ENCODE data around the gene CUTA. TPM values are rescaled to one million over a fixed set of nuclear protein-coding genes. Genes with fewer than 3 reads are reported as not detected.

Gene CUTA
- total RNA-seq, 2 experiments from 2014 or later: 176 to 185 TPM

DNA sequence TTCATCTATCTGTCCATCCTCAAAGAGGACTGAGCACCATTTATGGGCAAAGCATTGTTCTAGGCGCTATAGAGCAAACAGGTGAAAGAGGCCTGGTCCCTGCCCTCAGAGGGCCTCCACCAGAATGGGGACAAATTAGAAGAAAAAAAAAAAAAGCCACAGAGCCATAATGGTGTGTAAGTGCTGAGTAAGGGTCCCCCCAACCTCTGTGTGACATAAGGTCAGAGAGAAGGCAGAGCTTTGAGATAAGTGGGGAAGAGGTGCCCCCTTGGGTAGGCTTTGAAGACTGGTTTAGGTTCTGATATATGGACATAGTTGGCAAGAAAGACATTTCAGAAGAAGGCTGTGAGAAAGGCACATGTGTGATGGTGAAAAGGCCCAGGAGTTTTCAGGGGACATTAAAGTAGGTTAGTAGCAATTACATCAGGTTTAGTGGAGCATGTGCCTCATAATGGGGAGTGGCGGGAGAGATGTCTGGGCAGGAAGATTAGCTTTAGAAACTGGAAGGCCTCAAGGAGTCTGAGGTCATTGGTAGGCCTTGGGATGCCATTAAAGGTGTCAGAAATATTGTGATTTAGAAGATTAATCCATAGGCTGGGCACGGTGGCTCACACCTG lies 21.2 kb upstream of the CUTA start:
- no peak for DNase-seq
- CTCF ChIA-PET: no interaction called here

DNA sequence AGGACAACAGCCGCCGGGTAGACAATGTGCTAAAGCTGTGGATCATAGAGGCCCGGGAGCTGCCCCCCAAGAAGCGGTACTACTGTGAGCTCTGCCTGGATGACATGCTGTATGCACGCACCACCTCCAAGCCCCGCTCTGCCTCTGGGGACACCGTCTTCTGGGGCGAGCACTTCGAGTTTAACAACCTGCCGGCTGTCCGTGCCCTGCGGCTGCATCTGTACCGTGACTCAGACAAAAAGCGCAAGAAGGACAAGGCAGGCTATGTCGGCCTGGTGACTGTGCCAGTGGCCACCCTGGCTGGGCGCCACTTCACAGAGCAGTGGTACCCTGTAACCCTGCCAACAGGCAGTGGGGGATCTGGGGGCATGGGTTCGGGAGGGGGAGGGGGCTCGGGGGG lies 19.8 kb upstream of the CUTA start:
- no peak overlapping the region for H3K27ac Mint-ChIP-seq
- H3K36me3 Mint-ChIP-seq (ENCODE audit: low read depth): peaks cover 85% of the 10 kb centered on the region
- POLR2A ChIA-PET: no interaction called here

More for the DNA sequence above, 21.2 kb upstream of the CUTA start:
- POLR2A ChIA-PET: interaction anchor here (0.9 kb wide), 1 partner anchor 8 kb away, joined by 3 read pairs; no protein-coding TSS in a partner anchor
- Mint-ChIP-seq H3K4me3 (no peak overlapping the region), H3K27ac (no peak overlapping the region), H3K27me3 (no peaks in the 10 kb centered on the region), H3K4me1 (ENCODE audit: low read depth) (peaks cover 2% of the 10 kb centered on the region), H3K9me3 (no peaks in the 10 kb centered on the region), H3K36me3 (ENCODE audit: low read depth) (peaks cover 80% of the 10 kb centered on the region)
- Histone ChIP-seq H3K4me3 (ENCODE audit: low read length) (no peak overlapping the region), H3K27me3 (ENCODE audit: control insufficient read depth in 1 of 2, insufficient read depth in 2 of 2, low read length in 2 of 2) (no peaks in the 10 kb centered on the region), H3K9me3 (ENCODE audit: control insufficient read depth in 1 of 2, insufficient read depth in 1 of 2, low read length in 2 of 2) (no peaks in the 10 kb centered on the region), H3K36me3 (ENCODE audit: insufficient read depth, low read length) (peaks cover 74% of the 10 kb centered on the region), H3K4me1 (ENCODE audit: insufficient read depth, low read length) (no peaks in the 10 kb centered on the region), H3K27ac (ENCODE audit: low read depth in 1 of 2, low read length in 2 of 2) (no peak overlapping the region)
- intact Hi-C loops (cut with DNase I, micrococcal nuclease): loop anchor here in 1 of 2 experiments (10.0 kb wide), 2 partner anchors 346 to 796 kb away; partner anchors contain the start of genes HMGA1 and LEMD2
- TF ChIP-seq, protein P1, sequence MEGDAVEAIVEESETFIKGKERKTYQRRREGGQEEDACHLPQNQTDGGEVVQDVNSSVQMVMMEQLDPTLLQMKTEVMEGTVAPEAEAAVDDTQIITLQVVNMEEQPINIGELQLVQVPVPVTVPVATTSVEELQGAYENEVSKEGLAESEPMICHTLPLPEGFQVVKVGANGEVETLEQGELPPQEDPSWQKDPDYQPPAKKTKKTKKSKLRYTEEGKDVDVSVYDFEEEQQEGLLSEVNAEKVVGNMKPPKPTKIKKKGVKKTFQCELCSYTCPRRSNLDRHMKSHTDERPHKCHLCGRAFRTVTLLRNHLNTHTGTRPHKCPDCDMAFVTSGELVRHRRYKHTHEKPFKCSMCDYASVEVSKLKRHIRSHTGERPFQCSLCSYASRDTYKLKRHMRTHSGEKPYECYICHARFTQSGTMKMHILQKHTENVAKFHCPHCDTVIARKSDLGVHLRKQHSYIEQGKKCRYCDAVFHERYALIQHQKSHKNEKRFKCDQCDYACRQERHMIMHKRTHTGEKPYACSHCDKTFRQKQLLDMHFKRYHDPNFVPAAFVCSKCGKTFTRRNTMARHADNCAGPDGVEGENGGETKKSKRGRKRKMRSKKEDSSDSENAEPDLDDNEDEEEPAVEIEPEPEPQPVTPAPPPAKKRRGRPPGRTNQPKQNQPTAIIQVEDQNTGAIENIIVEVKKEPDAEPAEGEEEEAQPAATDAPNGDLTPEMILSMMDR (IDR thresholded peaks at IDR 0.05): no peak
- no peak for ATAC-seq (ENCODE audit: poor library complexity)

GRCh38 chr6:33434961-33435360 lies 17.1 kb upstream of the CUTA start:
- peaks cover 35% of the 10 kb centered on the region for H3K4me1 Mint-ChIP-seq (ENCODE audit: low read depth)
- Histone ChIP-seq H3K9me3 (ENCODE audit: control insufficient read depth in 1 of 2, insufficient read depth in 1 of 2, low read length in 2 of 2) (no peaks in the 10 kb centered on the region), H3K36me3 (ENCODE audit: insufficient read depth, low read length) (peaks cover 50% of the 10 kb centered on the region), H3K4me1 (ENCODE audit: insufficient read depth, low read length) (peaks cover 31% of the 10 kb centered on the region), H3K27ac (ENCODE audit: low read depth in 1 of 2, low read length in 2 of 2) (no peak overlapping the region), H3K27me3 (ENCODE audit: control insufficient read depth in 1 of 2, insufficient read depth in 2 of 2, low read length in 2 of 2) (no peaks in the 10 kb centered on the region), H3K4me3 (ENCODE audit: low read length) (no peak overlapping the region)
- H3K4me3 Mint-ChIP-seq: no peak overlapping the region
- TF ChIP-seq, protein P1 (IDR thresholded peaks at IDR 0.05): no peak
- ChIA-PET POLR2A (interaction anchor here (1.2 kb wide), 1 partner anchor 44 kb away, joined by 3 read pairs; no protein-coding TSS in a partner anchor), CTCF (no interaction called here)
- no peaks in the 10 kb centered on the region for H3K27me3 Mint-ChIP-seq
- peak overlapping the region; percentile 24 for H3K27ac Mint-ChIP-seq
- no peak for ATAC-seq (ENCODE audit: poor library complexity)
- intact Hi-C loops (cut with DNase I, micrococcal nuclease): loop anchor here in 1 of 2 experiments (5.0 to 10.0 kb wide), 3 partner anchors 142 to 800 kb away; partner anchors contain the start of genes HMGA1 and LEMD2
- no peak for DNase-seq
- H3K9me3 Mint-ChIP-seq: no peaks in the 10 kb centered on the region
- peaks cover 64% of the 10 kb centered on the region for H3K36me3 Mint-ChIP-seq (ENCODE audit: low read depth)

More for the DNA sequence above, 19.8 kb upstream of the CUTA start:
- no peak for ATAC-seq (ENCODE audit: poor library complexity)
- Mint-ChIP-seq H3K27me3 (no peaks in the 10 kb centered on the region), H3K9me3 (no peaks in the 10 kb centered on the region), H3K4me1 (ENCODE audit: low read depth) (peaks cover 12% of the 10 kb centered on the region), H3K4me3 (no peak overlapping the region)
- no peak overlapping the region for H3K27ac ChIP-seq (ENCODE audit: low read depth in 1 of 2, low read length in 2 of 2)
- no peak overlapping the region for H3K4me3 ChIP-seq (ENCODE audit: low read length)
- no peaks in the 10 kb centered on the region for H3K9me3 ChIP-seq (ENCODE audit: control insufficient read depth in 1 of 2, insufficient read depth in 1 of 2, low read length in 2 of 2)
- H3K4me1 ChIP-seq (ENCODE audit: insufficient read depth, low read length): peaks cover 5% of the 10 kb centered on the region
- intact Hi-C loops (cut with DNase I, micrococcal nuclease): loop anchor here in 1 of 2 experiments (10.0 kb wide), 2 partner anchors 347 to 797 kb away; partner anchors contain the start of genes HMGA1 and LEMD2
- no peak for DNase-seq
- TF ChIP-seq, protein P1 (IDR thresholded peaks at IDR 0.05): no peak
- CTCF ChIA-PET: no interaction called here
- H3K27me3 ChIP-seq (ENCODE audit: control insufficient read depth in 1 of 2, insufficient read depth in 2 of 2, low read length in 2 of 2): no peaks in the 10 kb centered on the region
- peaks cover 70% of the 10 kb centered on the region for H3K36me3 ChIP-seq (ENCODE audit: insufficient read depth, low read length)
